Stimulated activated CD4-positive, alpha-beta T cell treated with anti-CD3 and anti-CD28 coated beads, Interleukin-4, amount 100 ng/mL, for 4 hours (primary cell): Measurements from ENCODE around the gene XYLT1.

Experiments
- DNase-seq, 2 experiments: peaks; one replicate each; pipeline ENCODE4 v3.0.0-alpha.2; 2020

The XYLT1 gene

GRCh38 chr16:17276010-17276530 lies 194.7 kb downstream of the XYLT1 start:
- no peak for DNase-seq

GRCh38 chr16:17275076-17276009 lies 195.4 kb downstream of the XYLT1 start:
- no peak for DNase-seq

GRCh38 chr16:17273142-17273561 lies 197.6 kb downstream of the XYLT1 start:
- peak in 1 of 2 experiments; percentile 18 for DNase-seq

DNA sequence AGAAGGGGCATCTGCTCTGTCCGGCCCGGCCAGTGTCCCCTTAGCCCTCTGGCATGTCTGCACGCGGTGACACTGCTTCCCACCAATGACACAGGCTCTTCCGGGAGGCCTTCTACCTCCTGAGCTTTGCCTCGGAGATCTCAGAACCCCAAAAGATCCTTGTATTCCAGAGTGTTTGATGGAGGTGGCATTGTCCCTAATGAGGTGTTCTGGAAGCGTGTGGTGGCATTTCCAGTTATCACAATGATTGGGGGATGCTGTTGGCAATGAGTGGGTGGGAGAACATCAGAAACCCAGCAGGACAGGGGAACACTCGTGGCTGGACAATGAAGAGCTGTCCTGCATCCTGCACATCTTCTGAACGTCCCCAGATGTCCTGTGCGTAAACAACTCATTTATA lies 198.0 kb downstream of the XYLT1 start:
- no peak for DNase-seq

GRCh38 chr16:17271687-17272086 lies 199.1 kb downstream of the XYLT1 start:
- DNase-seq, result no peak

DNA sequence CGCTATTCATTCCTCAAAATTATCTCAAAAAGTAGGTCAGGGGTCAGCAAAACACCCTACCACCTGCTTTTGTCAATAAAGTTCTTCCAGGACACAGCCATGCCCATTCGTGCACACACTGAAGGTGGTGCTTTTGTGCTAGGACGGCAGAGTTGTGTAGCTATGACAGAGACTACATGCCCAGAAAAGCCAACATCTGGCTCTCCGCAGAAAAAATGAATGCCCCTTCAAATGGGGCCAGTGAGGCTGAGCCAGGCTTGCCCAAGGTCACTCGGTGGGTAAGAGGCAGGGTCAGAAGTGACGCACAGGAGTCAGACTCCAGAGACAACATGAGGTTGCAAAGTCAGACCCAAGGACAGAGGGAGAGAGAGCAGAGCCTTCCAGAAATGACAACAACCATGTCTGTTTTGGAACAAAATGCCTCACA lies 200.1 kb downstream of the XYLT1 start:
- DNase-seq, result no peak

GRCh38 chr16:17270111-17270510 lies 200.6 kb downstream of the XYLT1 start:
- DNase-seq, result no peak

- no peak for DNase-seq
These were observed 201.3 kb downstream of the XYLT1 start for GRCh38 chr16:17269439-17269838.

GRCh38 chr16:17266608-17267313 lies 204.0 kb downstream of the XYLT1 start:
- no peak for DNase-seq

- DNase-seq, result no peak
These were observed 205.6 kb downstream of the XYLT1 start for GRCh38 chr16:17265154-17265553.

DNA sequence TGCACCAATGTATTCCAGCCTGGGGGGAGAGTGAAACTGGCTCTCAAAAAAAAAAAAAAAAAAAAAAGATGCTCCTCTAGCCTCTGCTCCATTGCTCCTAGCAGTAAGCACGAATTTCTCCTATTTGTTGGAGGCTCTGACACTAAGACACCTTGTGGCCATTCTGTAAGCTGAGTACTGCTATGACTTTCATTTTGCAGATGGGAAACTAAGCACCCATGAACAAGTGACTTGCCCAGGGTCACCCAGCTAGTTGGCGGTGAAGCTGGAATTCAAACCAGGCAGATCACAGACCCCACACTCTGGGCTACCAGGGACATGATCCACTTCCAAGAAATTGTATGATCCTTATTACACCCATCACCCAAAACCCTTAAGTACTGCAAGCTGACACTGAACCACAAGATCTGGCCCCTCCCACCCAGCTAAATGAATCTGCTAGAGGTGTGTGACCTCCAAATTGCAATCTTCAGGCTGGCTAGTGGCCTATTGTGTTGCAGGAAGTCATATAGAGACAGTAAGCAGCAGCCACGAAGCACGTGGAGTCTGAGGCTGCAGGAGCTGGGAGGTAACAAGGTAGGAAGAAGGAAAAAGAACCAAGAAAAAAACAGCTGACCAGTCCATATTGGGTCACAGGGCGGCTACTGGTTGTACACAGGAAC lies 209.4 kb downstream of the XYLT1 start:
- DNase-seq, result no peak

GRCh38 chr16:17260276-17260849 lies 210.4 kb downstream of the XYLT1 start:
- no peak for DNase-seq

DNA sequence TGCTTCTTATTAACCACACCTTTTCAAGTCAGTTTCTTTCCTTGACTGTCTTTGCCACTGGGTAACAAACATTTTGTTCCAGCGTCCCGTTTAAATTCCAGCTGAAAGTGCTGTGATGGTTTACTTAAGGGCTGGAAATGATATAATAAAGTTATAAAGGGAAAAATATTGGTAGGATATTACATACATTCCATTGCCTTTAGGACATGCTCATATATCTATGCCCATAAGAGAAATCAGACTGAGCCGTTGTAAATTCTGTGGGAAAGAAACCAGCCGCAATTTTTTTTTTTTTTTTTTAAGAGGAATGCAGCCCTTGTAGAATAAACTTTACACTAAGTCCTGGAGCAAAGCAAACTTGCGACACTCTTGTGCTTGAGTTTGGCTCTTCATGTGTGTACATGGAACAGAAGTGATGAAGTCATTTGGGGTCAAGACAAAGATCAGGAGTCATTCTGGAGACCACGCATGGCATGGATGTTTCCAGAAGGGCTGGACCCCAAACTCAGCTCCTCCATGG lies 210.9 kb downstream of the XYLT1 start:
- no peak for DNase-seq

GRCh38 chr16:17258848-17259713 lies 211.7 kb downstream of the XYLT1 start:
- no peak for DNase-seq

DNA sequence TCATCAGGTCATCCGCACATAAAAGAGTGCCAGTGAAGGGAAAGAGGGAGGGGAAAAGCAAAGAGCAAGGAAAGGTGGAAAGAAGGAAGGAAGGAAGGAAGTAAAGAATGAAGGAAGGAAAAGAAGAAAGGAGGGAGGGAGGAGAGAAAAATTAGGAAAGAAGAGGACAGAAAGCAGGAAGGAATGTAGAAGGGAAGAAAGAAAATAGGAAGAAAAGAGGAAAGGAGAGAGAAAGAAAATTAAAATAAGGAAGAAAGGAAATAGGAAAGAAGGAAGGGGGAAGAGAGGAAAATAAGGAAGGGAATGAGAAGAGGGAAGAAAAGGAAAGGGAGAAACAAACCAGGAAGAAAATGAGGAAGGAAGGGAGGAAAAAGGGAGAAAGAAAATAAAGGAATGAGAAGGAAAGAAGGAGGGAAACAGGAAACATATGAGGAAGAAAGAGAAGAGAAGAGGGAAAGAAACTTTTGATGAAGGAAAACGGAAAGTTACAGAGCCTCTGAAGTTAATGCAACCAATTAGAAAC lies 212.6 kb downstream of the XYLT1 start:
- DNase-seq, result no peak

DNA sequence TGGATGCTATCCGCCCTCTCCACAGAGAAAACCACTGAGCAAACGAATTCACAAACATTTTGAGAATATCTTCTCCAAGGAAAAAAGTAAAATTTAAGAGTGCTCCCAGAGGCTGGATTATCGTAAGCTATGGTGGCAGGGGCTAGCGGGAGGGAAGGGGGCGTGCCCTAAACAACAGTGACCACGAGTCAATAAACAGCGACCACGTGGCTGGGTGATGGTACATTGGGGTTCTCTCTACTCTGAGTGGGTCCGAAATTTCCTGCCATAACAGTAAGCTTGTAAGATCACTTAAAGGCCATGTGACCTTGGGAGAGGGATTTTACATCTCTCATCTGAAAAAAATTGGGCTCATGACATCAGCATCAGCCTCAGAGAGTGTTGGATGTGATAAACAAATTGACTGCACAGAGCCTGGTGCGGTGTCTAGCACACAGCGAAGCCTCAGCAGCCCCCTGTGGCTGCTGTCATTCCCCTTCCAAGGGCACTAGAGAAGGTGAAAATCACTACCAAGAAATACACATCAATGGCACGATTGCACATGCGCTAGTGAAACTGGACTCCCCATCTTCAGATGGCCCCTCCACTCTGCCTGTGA lies 213.2 kb downstream of the XYLT1 start:
- no peak for DNase-seq

DNA sequence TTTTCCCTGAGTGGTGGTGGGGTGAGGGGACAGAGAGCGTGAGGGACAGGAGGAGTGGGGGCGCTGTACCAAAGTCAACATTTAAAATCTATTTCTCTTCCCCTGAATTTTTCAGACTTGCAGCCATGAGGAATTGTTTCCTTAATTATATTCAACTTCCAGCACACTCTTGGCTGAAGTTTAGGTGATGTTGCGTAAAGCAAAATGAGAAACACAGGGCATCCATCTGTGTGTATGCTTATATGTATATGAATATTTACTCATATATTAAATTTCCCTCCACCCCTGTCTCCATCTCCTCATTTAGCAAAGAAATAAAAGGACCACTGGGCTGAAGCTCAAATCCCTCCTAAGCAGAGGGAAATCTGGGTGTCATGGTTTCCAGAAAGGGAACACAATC lies 218.1 kb downstream of the XYLT1 start:
- no peak for DNase-seq

DNA sequence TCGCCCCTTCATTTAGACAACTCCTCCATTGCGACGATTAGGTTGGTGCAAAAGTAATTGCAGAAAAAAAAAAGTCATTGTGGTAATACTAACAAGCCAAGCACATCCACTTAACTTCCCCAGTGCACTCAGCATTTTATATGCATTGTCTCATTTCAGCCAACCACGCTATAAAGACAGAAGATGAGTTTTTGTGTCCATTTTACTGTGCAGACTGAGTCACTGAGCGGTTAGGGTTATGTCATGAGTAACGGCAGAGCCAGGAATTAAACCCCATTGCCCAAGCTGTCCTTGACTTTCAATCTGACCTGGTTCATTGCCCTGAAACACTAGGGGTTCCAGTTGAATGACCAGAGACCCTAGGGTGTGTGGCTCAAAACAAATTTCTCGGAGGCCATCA lies 218.7 kb downstream of the XYLT1 start:
- no peak for DNase-seq

GRCh38 chr16:17251496-17251895 lies 219.3 kb downstream of the XYLT1 start:
- DNase-seq, result no peak

- DNase-seq, result no peak
These were observed 223.6 kb downstream of the XYLT1 start for GRCh38 chr16:17246974-17247732.
